Chondrocyte (in vitro differentiated cells): Measurements from ENCODE around the gene PINK1. TPM values are rescaled to one million over a fixed set of nuclear protein-coding genes. Genes with fewer than 3 reads are reported as not detected.
"Not testable (repeated sequence)": the region's sequence is repeated elsewhere in the genome, so short reads cannot be mapped to it uniquely, and the experiment has no call there.

Experiments
- DNase-seq: peaks from one replicate; pipeline ENCODE4 v3.0.0; 2021; ENCODE audit warnings: mixed read lengths, low spot score
- H3K27ac Mint-ChIP-seq: one replicate; pipeline ENCODE4 v1.8.0; 2021; ENCODE audit warnings: mild to moderate bottlenecking, moderate library complexity, mixed read lengths; ENCODE audit not compliant: unreplicated experiment
- H3K27me3 Mint-ChIP-seq: 2 replicates; pipeline ENCODE4 v1.8.0; 2021; ENCODE audit warnings: low read depth, mixed read lengths
- H3K36me3 Mint-ChIP-seq: 2 replicates; pipeline ENCODE4 v1.8.0; 2021; ENCODE audit warnings: low read depth, mixed read lengths
- H3K4me1 Mint-ChIP-seq: 2 replicates; pipeline ENCODE4 v1.8.0; 2021; ENCODE audit warnings: low read depth, mild to moderate bottlenecking, mixed read lengths
- H3K4me3 Mint-ChIP-seq: one replicate; pipeline ENCODE4 v1.8.0; 2021; ENCODE audit warnings: mild to moderate bottlenecking, moderate library complexity, mixed read lengths; ENCODE audit not compliant: unreplicated experiment
- H3K9me3 Mint-ChIP-seq: 2 replicates; pipeline ENCODE4 v1.8.0; 2021; ENCODE audit warnings: low read depth, mixed read lengths
- total RNA-seq: library from RNA; stranded (reverse); gene quantifications from 3 replicates; pipeline ENCODE4 v1.2.1, GENCODE V29; 2021
- TF ChIP-seq, protein P1 (sequence below): fragments of 200-600 bp; sonication (generic); IDR thresholded peaks from 2 replicates; pipeline ENCODE4 v1.5.0; 2021; ENCODE audit warnings: antibody characterized with exemption, mild to moderate bottlenecking, moderate library complexity

PINK1 gene
- total RNA-seq, 1 donor from 2014 or later = 42.6 TPM

DNA sequence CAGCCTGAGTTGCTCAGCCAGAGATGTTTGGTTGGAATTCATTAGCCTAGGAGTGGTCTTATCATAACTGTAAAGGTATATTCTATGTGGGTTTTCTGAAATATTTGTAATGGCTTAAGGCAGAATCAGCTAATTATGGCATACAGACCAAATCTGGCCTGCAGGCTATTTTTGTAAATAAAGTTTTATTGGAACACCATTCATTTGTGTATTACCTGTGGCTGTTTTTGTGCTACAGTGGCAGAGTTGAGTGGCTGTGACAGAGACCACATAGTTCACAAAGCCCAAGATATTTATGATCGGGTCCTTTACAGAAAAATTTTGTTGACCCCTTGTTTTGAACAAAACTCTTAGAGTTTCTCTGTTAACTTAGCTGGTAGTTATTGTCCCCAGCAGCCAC is 35.3 kb downstream of the PINK1 start:
- DNase-seq = no peak
- Mint-ChIP-seq H3K4me1 (no peaks in the 10 kb centered on the region), H3K9me3 (no peaks in the 10 kb centered on the region), H3K27ac (no peak overlapping the region), H3K27me3 (peaks cover 7% of the 10 kb centered on the region), H3K36me3 (no peaks in the 10 kb centered on the region), H3K4me3 (no peak overlapping the region)
- TF ChIP-seq, protein P1, sequence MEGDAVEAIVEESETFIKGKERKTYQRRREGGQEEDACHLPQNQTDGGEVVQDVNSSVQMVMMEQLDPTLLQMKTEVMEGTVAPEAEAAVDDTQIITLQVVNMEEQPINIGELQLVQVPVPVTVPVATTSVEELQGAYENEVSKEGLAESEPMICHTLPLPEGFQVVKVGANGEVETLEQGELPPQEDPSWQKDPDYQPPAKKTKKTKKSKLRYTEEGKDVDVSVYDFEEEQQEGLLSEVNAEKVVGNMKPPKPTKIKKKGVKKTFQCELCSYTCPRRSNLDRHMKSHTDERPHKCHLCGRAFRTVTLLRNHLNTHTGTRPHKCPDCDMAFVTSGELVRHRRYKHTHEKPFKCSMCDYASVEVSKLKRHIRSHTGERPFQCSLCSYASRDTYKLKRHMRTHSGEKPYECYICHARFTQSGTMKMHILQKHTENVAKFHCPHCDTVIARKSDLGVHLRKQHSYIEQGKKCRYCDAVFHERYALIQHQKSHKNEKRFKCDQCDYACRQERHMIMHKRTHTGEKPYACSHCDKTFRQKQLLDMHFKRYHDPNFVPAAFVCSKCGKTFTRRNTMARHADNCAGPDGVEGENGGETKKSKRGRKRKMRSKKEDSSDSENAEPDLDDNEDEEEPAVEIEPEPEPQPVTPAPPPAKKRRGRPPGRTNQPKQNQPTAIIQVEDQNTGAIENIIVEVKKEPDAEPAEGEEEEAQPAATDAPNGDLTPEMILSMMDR = no peak

DNA sequence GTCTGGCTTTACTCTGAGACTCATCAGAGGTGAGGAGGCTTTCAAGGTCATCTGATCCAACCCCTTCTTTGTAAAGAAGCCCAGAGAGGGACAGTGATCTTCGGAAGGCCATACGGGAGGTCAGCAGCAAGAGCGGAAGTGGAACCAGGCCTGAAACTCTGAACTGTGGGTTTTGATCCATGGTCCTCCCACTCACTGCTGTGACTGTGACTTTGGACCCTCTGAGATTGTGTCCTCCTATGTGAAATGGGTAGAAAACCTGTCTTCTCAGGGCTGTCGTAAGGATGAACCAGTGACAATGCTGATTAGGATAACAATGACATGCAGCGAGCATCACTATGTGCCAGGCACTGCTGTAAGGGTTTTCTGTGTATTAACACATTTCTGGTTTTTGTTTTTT is 37.7 kb downstream of the PINK1 start:
- Mint-ChIP-seq H3K27me3 (peaks cover 7% of the 10 kb centered on the region), H3K4me3 (no peak overlapping the region), H3K9me3 (no peaks in the 10 kb centered on the region), H3K36me3 (no peaks in the 10 kb centered on the region), H3K4me1 (no peaks in the 10 kb centered on the region), H3K27ac (no peak overlapping the region)
- TF ChIP-seq, protein P1 = no peak
- no peak for DNase-seq

DNA sequence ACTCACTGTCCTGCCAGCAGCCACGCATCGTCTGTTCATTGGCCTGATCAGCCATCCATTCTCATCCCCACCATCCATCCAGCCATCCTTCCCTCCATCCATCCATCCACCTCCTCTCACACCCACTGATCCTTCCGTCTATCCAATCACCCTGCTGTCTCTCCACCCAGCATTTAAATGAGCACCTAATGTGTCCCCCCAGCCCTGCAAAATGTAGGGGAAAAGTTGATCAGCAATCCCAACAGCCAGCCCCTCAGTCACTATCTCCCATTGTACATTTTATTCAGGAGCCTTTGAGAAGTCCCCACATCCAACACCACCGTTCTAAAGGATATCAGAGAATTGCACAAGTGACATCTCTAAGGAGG is 39.0 kb downstream of the PINK1 start:
- Mint-ChIP-seq H3K9me3 (no peaks in the 10 kb centered on the region), H3K27ac (no peak overlapping the region), H3K27me3 (peaks cover 7% of the 10 kb centered on the region), H3K36me3 (no peaks in the 10 kb centered on the region), H3K4me3 (no peak overlapping the region), H3K4me1 (no peaks in the 10 kb centered on the region)
- DNase-seq = no peak
- TF ChIP-seq, protein P1 = no peak

DNA sequence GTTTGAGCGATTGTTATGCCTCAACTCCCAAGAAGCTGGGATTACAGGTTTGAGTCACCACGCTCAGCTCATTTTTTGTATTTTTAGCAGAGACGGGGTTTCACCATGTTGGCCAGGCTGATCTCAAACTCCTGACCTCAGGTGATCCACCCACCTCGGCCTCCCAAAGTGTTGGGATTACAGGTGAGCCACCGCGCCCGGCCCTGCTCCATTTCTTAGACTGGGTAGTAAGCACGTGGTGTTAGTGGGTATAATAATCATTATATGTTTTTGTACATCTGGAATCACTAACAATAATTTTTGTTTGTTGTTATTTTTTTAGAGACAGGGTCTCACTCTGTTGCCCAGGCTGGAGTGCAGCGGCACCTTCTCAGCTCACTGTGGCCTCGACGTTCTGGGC is 40.4 kb downstream of the PINK1 start:
- not testable (repeated sequence) for H3K9me3 Mint-ChIP-seq, H3K36me3 Mint-ChIP-seq, H3K27ac Mint-ChIP-seq, H3K27me3 Mint-ChIP-seq, H3K4me3 Mint-ChIP-seq, DNase-seq, H3K4me1 Mint-ChIP-seq

DNA sequence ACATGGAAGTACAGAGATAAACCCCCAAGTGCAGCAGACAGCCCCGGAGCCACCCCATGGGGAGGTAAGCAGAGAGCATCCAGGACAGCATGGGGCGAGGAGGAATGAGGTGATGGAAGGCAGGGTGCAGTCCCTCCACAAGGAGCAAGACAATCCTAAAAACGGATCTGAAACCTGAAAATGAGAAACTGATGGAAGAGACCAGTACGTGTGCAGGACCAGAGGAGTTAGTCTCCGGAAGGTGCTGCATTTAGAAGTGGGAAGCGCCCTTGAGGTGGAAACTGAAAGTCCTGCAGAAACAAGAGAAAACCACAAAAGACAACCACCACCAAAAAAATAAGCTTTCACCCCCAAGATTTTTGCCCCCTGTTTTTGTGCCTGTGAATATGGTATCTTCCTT is 45.3 kb downstream of the PINK1 start:
- Mint-ChIP-seq H3K27me3 (no peaks in the 10 kb centered on the region), H3K4me1 (no peaks in the 10 kb centered on the region), H3K4me3 (no peak overlapping the region), H3K9me3 (no peaks in the 10 kb centered on the region), H3K27ac (no peak overlapping the region), H3K36me3 (no peaks in the 10 kb centered on the region)
- TF ChIP-seq, protein P1 = no peak
- DNase-seq = no peak

DNA sequence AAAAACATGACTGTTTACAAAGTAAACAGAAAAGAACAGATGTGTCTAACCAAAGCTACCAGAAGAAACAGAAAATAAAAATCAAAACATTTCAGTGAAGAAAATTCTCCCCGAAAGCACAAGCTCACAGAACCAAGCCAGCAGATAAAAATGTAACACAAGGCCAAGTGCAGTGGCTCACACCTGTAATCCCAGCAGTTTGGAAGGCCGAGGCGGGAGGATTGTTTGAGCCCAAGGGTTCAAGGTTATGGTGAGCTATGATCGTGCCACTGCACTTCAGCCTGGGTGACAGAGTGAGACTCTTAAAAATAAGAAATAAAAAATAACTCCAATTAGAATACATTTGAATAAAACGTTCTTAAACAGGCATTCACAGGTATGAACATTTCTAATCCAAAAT is 47.0 kb downstream of the PINK1 start:
- H3K27me3 Mint-ChIP-seq = no peaks in the 10 kb centered on the region
- no peaks in the 10 kb centered on the region for H3K4me1 Mint-ChIP-seq
- DNase-seq = no peak
- no peak overlapping the region for H3K27ac Mint-ChIP-seq
- H3K9me3 Mint-ChIP-seq = no peaks in the 10 kb centered on the region
- H3K36me3 Mint-ChIP-seq = no peaks in the 10 kb centered on the region
- no peak overlapping the region for H3K4me3 Mint-ChIP-seq
- TF ChIP-seq, protein P1 = no peak
